Upper lobe of right lung (tissue), 1 donor: Measurements from ENCODE around the gene CTNNA3. TPM values are rescaled to one million over a fixed set of nuclear protein-coding genes. Genes with fewer than 3 reads are reported as not detected.

Experiments used
- ATAC-seq: fragments of 200-7000 bp; cut with Tn5 transposase; one replicate; pipeline ENCODE4 v1.9.1; 2020; ENCODE audit warnings: mild to moderate bottlenecking, moderate library complexity
- DNase-seq: peaks from one replicate; pipeline ENCODE4 v3.0.0-alpha.2; 2020
- H3K27ac ChIP-seq: fragments of 200-600 bp; one replicate; pipeline ENCODE4 v1.8.0; 2022
- H3K27me3 ChIP-seq: fragments of 200-600 bp; one replicate; pipeline ENCODE4 v1.8.0; 2022; ENCODE audit warnings: mild to moderate bottlenecking
- H3K36me3 ChIP-seq: fragments of 200-600 bp; one replicate; pipeline ENCODE4 v1.8.0; 2022
- H3K4me1 ChIP-seq: fragments of 200-600 bp; one replicate; pipeline ENCODE4 v1.8.0; 2022
- H3K4me3 ChIP-seq: fragments of 200-600 bp; one replicate; pipeline ENCODE4 v1.8.0; 2022; ENCODE audit warnings: mild to moderate bottlenecking
- H3K9me3 ChIP-seq: fragments of 200-600 bp; one replicate; pipeline ENCODE4 v1.8.0; 2022
- intact Hi-C: fragments of 100-400 bp; cut with DNase I; formaldehyde crosslinking; loops from one replicate; pipeline ENCODE4 v1.11.0; 2022
- total RNA-seq: library from RNA; stranded (reverse); fragmentation: NEBNext Ultra II Directional; extraction: Animal tissue kit (Norgen Biotek cat#: 25700); gene quantifications from one replicate; pipeline ENCODE4 v1.2.1, GENCODE V29; 2021
- TF ChIP-seq, protein P1 (sequence below): fragments of 200-600 bp; IDR thresholded peaks from one replicate; pipeline ENCODE4 v1.8.0; 2022; ENCODE audit warnings: antibody characterized with exemption
- donor health status: DM: no; HTN: yes; CAD: no; lungs with severe emphysema.

CTNNA3 gene
- total RNA-seq, 1 donor from 2014 or later = 0.67 TPM

DNA sequence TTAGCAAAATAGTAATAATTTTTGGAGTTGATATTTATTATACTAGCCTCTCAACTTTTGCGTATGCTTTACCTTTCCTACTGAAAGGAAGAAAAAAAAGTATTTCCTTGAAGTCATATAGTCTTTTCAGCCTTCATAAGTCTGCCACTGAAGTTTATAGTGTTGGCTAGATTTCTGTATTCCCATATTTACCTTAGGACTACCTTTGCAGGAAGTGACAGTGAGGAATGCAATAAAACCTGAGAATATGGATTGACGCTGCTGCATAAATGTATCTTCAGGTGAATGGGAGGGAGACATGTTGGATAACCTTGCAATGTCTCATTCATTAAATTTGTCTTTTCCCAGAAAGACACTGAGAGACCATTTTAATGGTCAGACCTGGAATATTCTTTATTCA, 776.7 kb downstream of the CTNNA3 start:
- intact Hi-C loops = no loop called here
- H3K36me3 ChIP-seq = no peaks in the 10 kb centered on the region

DNA sequence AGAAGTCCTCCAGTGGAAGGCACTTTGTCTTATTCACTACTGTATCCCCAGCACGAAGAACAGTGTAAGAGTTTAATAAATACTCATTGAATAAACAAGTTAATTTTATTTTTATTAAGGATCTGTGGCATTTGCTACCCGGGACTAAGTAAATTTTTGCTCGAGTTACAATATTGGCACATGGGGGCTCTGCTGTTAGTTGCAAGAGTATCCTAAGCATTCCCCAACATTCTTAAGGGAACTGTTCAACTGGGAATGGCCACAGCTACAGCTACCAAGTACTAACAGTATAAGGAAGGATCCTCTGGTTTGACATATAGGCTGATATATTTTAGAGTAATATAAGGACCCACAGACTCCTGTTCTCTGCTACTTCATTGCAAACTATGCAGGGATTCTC, 778.9 kb downstream of the CTNNA3 start:
- intact Hi-C loops = no loop called here
- Histone ChIP-seq H3K4me1 (no peaks in the 10 kb centered on the region), H3K4me3 (no peak overlapping the region), H3K27ac (no peak overlapping the region), H3K36me3 (no peaks in the 10 kb centered on the region), H3K9me3 (no peaks in the 10 kb centered on the region), H3K27me3 (no peaks in the 10 kb centered on the region)
- ATAC-seq (no peak), DNase-seq (no peak)
- TF ChIP-seq, protein P1, sequence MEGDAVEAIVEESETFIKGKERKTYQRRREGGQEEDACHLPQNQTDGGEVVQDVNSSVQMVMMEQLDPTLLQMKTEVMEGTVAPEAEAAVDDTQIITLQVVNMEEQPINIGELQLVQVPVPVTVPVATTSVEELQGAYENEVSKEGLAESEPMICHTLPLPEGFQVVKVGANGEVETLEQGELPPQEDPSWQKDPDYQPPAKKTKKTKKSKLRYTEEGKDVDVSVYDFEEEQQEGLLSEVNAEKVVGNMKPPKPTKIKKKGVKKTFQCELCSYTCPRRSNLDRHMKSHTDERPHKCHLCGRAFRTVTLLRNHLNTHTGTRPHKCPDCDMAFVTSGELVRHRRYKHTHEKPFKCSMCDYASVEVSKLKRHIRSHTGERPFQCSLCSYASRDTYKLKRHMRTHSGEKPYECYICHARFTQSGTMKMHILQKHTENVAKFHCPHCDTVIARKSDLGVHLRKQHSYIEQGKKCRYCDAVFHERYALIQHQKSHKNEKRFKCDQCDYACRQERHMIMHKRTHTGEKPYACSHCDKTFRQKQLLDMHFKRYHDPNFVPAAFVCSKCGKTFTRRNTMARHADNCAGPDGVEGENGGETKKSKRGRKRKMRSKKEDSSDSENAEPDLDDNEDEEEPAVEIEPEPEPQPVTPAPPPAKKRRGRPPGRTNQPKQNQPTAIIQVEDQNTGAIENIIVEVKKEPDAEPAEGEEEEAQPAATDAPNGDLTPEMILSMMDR = no peak

More for the DNA sequence above, 776.7 kb downstream of the CTNNA3 start:
- ATAC-seq = no peak
- TF ChIP-seq, protein P1 = no peak
- Histone ChIP-seq H3K27me3 (no peaks in the 10 kb centered on the region), H3K27ac (no peak overlapping the region), H3K9me3 (no peaks in the 10 kb centered on the region), H3K4me3 (no peak overlapping the region), H3K4me1 (no peaks in the 10 kb centered on the region)
- no peak for DNase-seq

DNA sequence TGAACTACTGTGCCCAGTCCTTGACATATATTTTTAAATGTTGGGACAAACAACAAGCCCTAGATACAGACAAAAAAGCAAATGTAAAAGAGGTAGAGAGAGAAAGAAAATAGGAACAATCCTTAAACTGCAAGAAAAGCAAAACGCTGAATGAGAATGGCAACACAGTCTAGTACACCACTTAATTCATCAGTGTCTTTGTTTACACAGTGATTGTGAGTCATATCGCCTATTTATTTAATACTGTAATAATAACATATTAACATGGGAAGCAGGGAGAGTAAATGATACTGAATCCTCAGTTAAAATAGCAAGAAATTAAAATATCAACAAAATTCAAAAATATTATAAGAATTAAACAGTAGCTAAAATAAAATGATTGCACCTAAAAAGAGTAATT, 780.0 kb downstream of the CTNNA3 start:
- Histone ChIP-seq H3K4me3 (no peak overlapping the region), H3K4me1 (no peaks in the 10 kb centered on the region), H3K9me3 (no peaks in the 10 kb centered on the region), H3K36me3 (no peaks in the 10 kb centered on the region), H3K27me3 (no peaks in the 10 kb centered on the region), H3K27ac (no peak overlapping the region)
- TF ChIP-seq, protein P1 = no peak
- intact Hi-C loops = no loop called here
- DNase-seq = no peak
- ATAC-seq = no peak

DNA sequence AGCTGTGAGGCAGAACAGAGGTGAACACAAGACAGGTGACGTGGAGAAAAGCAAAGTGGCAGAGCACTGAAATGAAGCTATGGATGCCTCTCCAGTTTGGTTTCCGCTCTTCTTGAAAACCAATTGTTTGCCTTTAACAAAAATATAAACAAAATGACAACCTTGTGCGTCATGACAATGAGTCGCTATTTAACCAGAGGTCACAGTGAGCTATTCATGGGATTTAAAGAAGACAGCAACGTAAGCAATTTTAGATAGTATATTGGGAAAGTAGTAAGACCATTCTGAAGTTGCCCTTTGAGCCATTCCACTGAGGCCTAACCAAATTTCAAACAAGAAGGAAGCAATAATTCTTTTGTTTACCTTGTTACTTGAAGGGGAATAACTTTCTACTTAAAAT, 785.3 kb downstream of the CTNNA3 start:
- no peak for ATAC-seq
- intact Hi-C loops = no loop called here
- no peaks in the 10 kb centered on the region for H3K27me3 ChIP-seq
- TF ChIP-seq, protein P1 = no peak
- no peak for DNase-seq
- H3K9me3 ChIP-seq = no peaks in the 10 kb centered on the region
- H3K4me3 ChIP-seq = no peak overlapping the region
- H3K4me1 ChIP-seq = no peaks in the 10 kb centered on the region
- no peaks in the 10 kb centered on the region for H3K36me3 ChIP-seq
- H3K27ac ChIP-seq = no peak overlapping the region

DNA sequence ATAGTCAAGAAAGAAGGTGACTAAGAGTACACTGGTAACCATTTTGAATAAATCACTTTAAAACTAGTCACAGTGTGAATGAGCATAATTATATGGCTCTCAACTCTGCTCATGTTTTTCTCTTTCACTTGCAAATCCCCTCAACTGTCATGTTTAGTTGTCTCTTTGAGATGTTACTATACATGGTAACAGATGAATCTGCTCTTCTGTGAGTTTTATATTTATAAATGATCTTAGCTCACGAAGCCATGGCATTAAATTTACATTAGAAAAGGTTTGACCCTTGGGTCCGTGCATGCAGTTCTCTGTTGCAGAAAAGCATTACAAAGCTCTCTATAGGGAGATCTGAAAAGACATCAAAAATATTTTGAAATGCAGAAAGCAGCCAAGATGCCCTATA, 803.1 kb downstream of the CTNNA3 start:
- H3K27ac ChIP-seq = no peak overlapping the region
- TF ChIP-seq, protein P1 = no peak
- H3K4me1 ChIP-seq = no peaks in the 10 kb centered on the region
- ATAC-seq (no peak), DNase-seq (no peak)
- H3K36me3 ChIP-seq = no peaks in the 10 kb centered on the region
- no peaks in the 10 kb centered on the region for H3K27me3 ChIP-seq
- intact Hi-C loops = no loop called here
- no peak overlapping the region for H3K4me3 ChIP-seq
- H3K9me3 ChIP-seq = no peaks in the 10 kb centered on the region

DNA sequence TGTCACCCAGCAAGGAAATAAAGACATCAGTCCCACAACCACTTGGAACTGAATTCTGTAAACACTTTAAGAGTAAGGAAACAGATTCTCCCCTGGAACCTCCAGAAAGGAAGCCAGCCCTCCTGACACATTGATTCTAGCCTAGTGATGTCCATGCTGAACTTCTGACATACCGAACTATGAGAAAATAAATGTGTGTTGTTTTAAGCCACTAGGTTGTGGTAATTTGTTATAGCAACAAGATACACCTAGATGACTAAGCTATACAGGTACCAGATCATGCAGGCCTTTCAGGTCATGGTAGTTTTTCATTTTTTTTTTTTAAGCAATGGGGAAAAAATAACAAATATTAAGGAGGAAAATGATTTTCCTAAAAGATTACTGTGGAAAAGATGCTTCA, 807.8 kb downstream of the CTNNA3 start:
- H3K27me3 ChIP-seq = no peaks in the 10 kb centered on the region
- H3K36me3 ChIP-seq = no peaks in the 10 kb centered on the region

More for the DNA sequence above, 807.8 kb downstream of the CTNNA3 start:
- DNase-seq = no peak
- H3K27ac ChIP-seq = no peak overlapping the region
- intact Hi-C loops = no loop called here
- no peak overlapping the region for H3K4me3 ChIP-seq
- H3K9me3 ChIP-seq = no peaks in the 10 kb centered on the region
- H3K4me1 ChIP-seq = no peaks in the 10 kb centered on the region
- TF ChIP-seq, protein P1 = no peak
- ATAC-seq = no peak
